GM23338 (cell line): Measurements from ENCODE around the gene SPIRE1. TPM values are rescaled to one million over a fixed set of nuclear protein-coding genes. Genes with fewer than 3 reads are reported as not detected.

Source experiments
- ATAC-seq: fragments of 200-7000 bp; cut with Tn5 transposase; 3 replicates; pipeline ENCODE4 v1.9.1; 2020
- DNase-seq: peaks from one replicate; pipeline ENCODE4 v3.0.0-alpha.2; 2015; ENCODE audit warnings: low spot score
- H2AFZ ChIP-seq: fragments of 200-600 bp; sonication (generic); 2 replicates; pipeline ENCODE4 v1.8.0; 2016; ENCODE audit warnings: antibody characterized with exemption, mild to moderate bottlenecking, moderate library complexity
- H3F3A ChIP-seq: fragments of 200-600 bp; sonication (generic); replicated peaks from 2 replicates; pipeline ENCODE4 v1.8.0; 2017; ENCODE audit warnings: antibody characterized with exemption, mixed run types, low read depth
- H3K27ac ChIP-seq: fragments of 200-600 bp; sonication (generic); 2 replicates; pipeline ENCODE4 v1.6.1; 2016; ENCODE audit warnings: low read depth
- H3K27me3 ChIP-seq: fragments of 200-600 bp; sonication (generic); 2 replicates; pipeline ENCODE4 v1.8.0; 2016; ENCODE audit warnings: mild to moderate bottlenecking, mixed run types, moderate library complexity; ENCODE audit not compliant: insufficient read depth
- H3K36me3 ChIP-seq: fragments of 200-600 bp; sonication (generic); 2 replicates; pipeline ENCODE4 v1.8.0; 2016; ENCODE audit warnings: mild to moderate bottlenecking; ENCODE audit not compliant: insufficient read depth
- H3K4me1 ChIP-seq: fragments of 200-600 bp; sonication (generic); 2 replicates; pipeline ENCODE4 v1.8.0; 2016; ENCODE audit warnings: mild to moderate bottlenecking, moderate library complexity; ENCODE audit not compliant: insufficient read depth
- H3K4me2 ChIP-seq: fragments of 200-600 bp; sonication (generic); 2 replicates; pipeline ENCODE4 v1.7.1; 2017; ENCODE audit warnings: mixed run types
- H3K4me3 ChIP-seq: fragments of 200-600 bp; sonication (generic); 2 replicates; pipeline ENCODE4 v1.6.1; 2016; ENCODE audit warnings: mixed run types
- H3K79me2 ChIP-seq: fragments of 200-600 bp; sonication (generic); replicated peaks from 2 replicates; pipeline ENCODE4 v1.8.0; 2017; ENCODE audit warnings: mild to moderate bottlenecking; ENCODE audit not compliant: insufficient read depth
- H3K9me2 ChIP-seq: fragments of 200-600 bp; sonication (generic); 2 replicates; pipeline ENCODE4 v1.8.0; 2017; ENCODE audit not compliant: insufficient read depth
- H4K20me1 ChIP-seq: fragments of 200-600 bp; sonication (generic); replicated peaks from 2 replicates; pipeline ENCODE4 v1.8.0; 2017; ENCODE audit warnings: mild to moderate bottlenecking; ENCODE audit not compliant: insufficient read depth
- H3K27ac Mint-ChIP-seq: 2 replicates; pipeline ENCODE4 v1.8.0; 2020; ENCODE audit warnings: inconsistent platforms, mild to moderate bottlenecking, moderate library complexity, mixed read lengths
- H3K27me3 Mint-ChIP-seq: 3 replicates; pipeline ENCODE4 v1.8.0; 2022; ENCODE audit warnings: low read depth, mild to moderate bottlenecking, moderate library complexity, mixed read lengths, inconsistent platforms; ENCODE audit not compliant: insufficient read depth, poor library complexity
- H3K36me3 Mint-ChIP-seq: 3 replicates; pipeline ENCODE4 v1.8.0; 2021; ENCODE audit warnings: low read depth, mild to moderate bottlenecking, inconsistent platforms, moderate library complexity, mixed read lengths
- H3K4me1 Mint-ChIP-seq: 3 replicates; pipeline ENCODE4 v1.8.0; 2020; ENCODE audit warnings: mild to moderate bottlenecking, inconsistent platforms, mixed read lengths
- H3K4me3 Mint-ChIP-seq: 3 replicates; pipeline ENCODE4 v1.8.0; 2021; ENCODE audit warnings: moderate library complexity, mild to moderate bottlenecking, inconsistent platforms, mixed read lengths
- H3K9me3 Mint-ChIP-seq: 3 replicates; pipeline ENCODE4 v1.8.0; 2020; ENCODE audit warnings: moderate library complexity, mild to moderate bottlenecking, inconsistent platforms, mixed read lengths
- CREB1 ChIP-seq: fragments of 250-450 bp; sonication (Bioruptor Pico); IDR thresholded peaks from 2 replicates; pipeline ENCODE4 v1.5.0; 2020; ENCODE audit warnings: low read depth, mild to moderate bottlenecking, moderate library complexity
- CTCF ChIP-seq, 2 experiments: fragments of 200-600 bp in 1 of 2; sonication (generic) in 1 of 2; conservative IDR thresholded peaks; 2 replicates each; pipeline versions ENCODE4 v1.5.1 to v1.6.1; 2016 to 2017; ENCODE audit warnings: antibody characterized with exemption in 2 of 2, low read depth in 2 of 2, mild to moderate bottlenecking in 2 of 2, moderate library complexity in 1 of 2
- ETS1 ChIP-seq: IDR thresholded peaks from 2 replicates; pipeline ENCODE4 v1.6.1; 2016; ENCODE audit warnings: antibody characterized with exemption
- EZH2 ChIP-seq: fragments of 200-600 bp; sonication (generic); IDR thresholded peaks from one replicate; pipeline ENCODE4 v1.8.0; 2017; ENCODE audit warnings: antibody characterized with exemption, mild to moderate bottlenecking, low read depth; ENCODE audit not compliant: unreplicated experiment
- EZH2phosphoT487 ChIP-seq: fragments of 200-600 bp; sonication (generic); IDR thresholded peaks from one replicate; pipeline ENCODE4 v1.8.1; 2018; ENCODE audit warnings: antibody characterized with exemption; ENCODE audit not compliant: unreplicated experiment
- JUNB ChIP-seq: IDR thresholded peaks from one replicate; pipeline ENCODE4 v1.6.1; 2016; ENCODE audit warnings: antibody characterized with exemption; ENCODE audit not compliant: unreplicated experiment
- NANOG ChIP-seq: IDR thresholded peaks from 2 replicates; pipeline ENCODE4 v1.6.1; 2016; ENCODE audit warnings: antibody characterized with exemption, borderline replicate concordance
- POLR2AphosphoS5 ChIP-seq: IDR thresholded peaks from 2 replicates; pipeline ENCODE4 v1.6.1; 2016; ENCODE audit warnings: antibody characterized with exemption, low read depth
- REST ChIP-seq: IDR thresholded peaks from one replicate; pipeline ENCODE4 v1.6.1; 2018; ENCODE audit warnings: antibody characterized with exemption; ENCODE audit not compliant: unreplicated experiment
- STAT1 ChIP-seq: IDR thresholded peaks from one replicate; pipeline ENCODE4 v1.6.1; 2016; ENCODE audit warnings: antibody characterized with exemption; ENCODE audit not compliant: unreplicated experiment
- ZNF114 ChIP-seq: fragments of 250-450 bp; sonication (Bioruptor Pico); IDR thresholded peaks from 2 replicates; pipeline ENCODE4 v1.5.0; 2020; ENCODE audit warnings: mild to moderate bottlenecking, moderate library complexity
- ZNF331 ChIP-seq: fragments of 250-450 bp; sonication (Bioruptor Pico); IDR thresholded peaks from 2 replicates; pipeline ENCODE4 v1.5.0; 2020; ENCODE audit warnings: low read depth, mild to moderate bottlenecking, moderate library complexity
- ZNF462 ChIP-seq: fragments of 250-450 bp; sonication (Bioruptor Pico); IDR thresholded peaks from 2 replicates; pipeline ENCODE4 v1.5.0; 2020; ENCODE audit warnings: mild to moderate bottlenecking, moderate library complexity
- polyA plus RNA-seq: library from polyadenylated mRNA; unstranded; fragments of >200 nt; fragmentation: Nextera tagmentation; extraction: Ambion mirVana; gene quantifications from 2 replicates; pipeline ENCODE4 v1.2.1, GENCODE V29; 2016
- total RNA-seq: library from RNA; depleted of rRNA; stranded (reverse); fragments of >200 nt; shearing (Covaris generic); gene quantifications from 2 replicates; pipeline ENCODE4 v1.2.3, GENCODE V29; 2014

Gene SPIRE1
- total and polyA plus RNA-seq, 2 experiments from 2014 or later, result 2.9 to 15.5 TPM

- no peaks in the 10 kb centered on the region for H3K27me3 ChIP-seq
- no peaks in the 10 kb centered on the region for H3K36me3 ChIP-seq
- H4K20me1 ChIP-seq, result no peaks in the 10 kb centered on the region
- Mint-ChIP-seq H3K27me3 (no peaks in the 10 kb centered on the region), H3K4me3 (no peak overlapping the region), H3K27ac (no peak overlapping the region), H3K4me1 (no peaks in the 10 kb centered on the region), H3K36me3 (peaks cover 25% of the 10 kb centered on the region), H3K9me3 (peaks cover 13% of the 10 kb centered on the region)
- no peaks in the 10 kb centered on the region for H3K4me1 ChIP-seq
- DNase-seq, result no peak
- H3K4me3 ChIP-seq, result no peak overlapping the region
- no peaks in the 10 kb centered on the region for H3F3A ChIP-seq
- H3K79me2 ChIP-seq, result no peaks in the 10 kb centered on the region
- H3K27ac ChIP-seq, result no peak overlapping the region
- TF ChIP-seq ZNF331 (no peak), ZNF114 (no peak), EZH2 (no peak), ETS1 (no peak), NANOG (no peak), STAT1 (no peak), EZH2phosphoT487 (no peak), REST (no peak), ZNF462 (CRISPR knock-in tag) (no peak), POLR2AphosphoS5 (no peak), CTCF (conservative IDR thresholded peaks at IDR 0.05; ENCODE audit: low read depth in 2 of 2) (no peak), CREB1 (no peak), JUNB (no peak)
- no peak overlapping the region for H3K4me2 ChIP-seq
- ATAC-seq, result no peak
- H3K9me2 ChIP-seq, result no peaks in the 10 kb centered on the region
- H2AFZ ChIP-seq, result no peak overlapping the region
Observed at GRCh38 chr18:12443551-12443950, 214.4 kb downstream of the SPIRE1 start.
